T-helper 2 cell treated with Interferon-gamma antibody and Interleukin-4, amounts not matched to agents 5 μg/mL and 100 μg/mL, for 36 hours (primary cell): ENCODE results near the gene GMDS.

Experiments
- DNase-seq: peaks from one replicate; pipeline ENCODE4 v3.0.0; 2021; ENCODE audit warnings: low spot score
- H3K27ac Mint-ChIP-seq: one replicate; pipeline ENCODE4 v1.8.0; 2021; ENCODE audit warnings: mild to moderate bottlenecking, mixed read lengths
- H3K27me3 Mint-ChIP-seq: one replicate; pipeline ENCODE4 v1.8.0; 2021; ENCODE audit warnings: low read depth, mixed read lengths
- H3K36me3 Mint-ChIP-seq: one replicate; pipeline ENCODE4 v1.8.0; 2021; ENCODE audit warnings: low read depth, mixed read lengths
- H3K4me1 Mint-ChIP-seq: one replicate; pipeline ENCODE4 v1.8.0; 2021; ENCODE audit warnings: low read depth, mixed read lengths
- H3K4me3 Mint-ChIP-seq: one replicate; pipeline ENCODE4 v1.8.0; 2022; ENCODE audit warnings: mild to moderate bottlenecking, moderate library complexity, mixed read lengths
- H3K9me3 Mint-ChIP-seq: one replicate; pipeline ENCODE4 v1.8.0; 2021; ENCODE audit warnings: mixed read lengths

Gene GMDS

DNA sequence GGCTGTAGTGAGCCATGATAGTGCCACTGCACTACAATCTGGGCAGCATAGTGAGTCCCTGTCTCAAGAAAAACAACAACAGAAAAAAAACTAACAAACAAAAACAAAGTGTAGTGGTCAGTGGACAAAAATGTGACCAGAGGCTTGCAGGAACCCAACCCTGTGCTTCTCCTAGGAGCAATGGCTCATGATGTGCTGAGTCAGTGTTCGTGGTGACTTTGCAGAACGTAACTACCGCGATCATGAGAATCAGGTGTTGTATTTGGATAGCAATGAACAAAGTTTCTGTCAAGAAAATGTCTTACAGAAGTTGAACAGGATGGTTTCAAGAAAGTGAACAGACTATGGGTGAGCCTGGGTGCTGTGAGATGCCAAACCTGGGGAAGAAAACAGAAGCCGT is 654.2 kb downstream of the GMDS start:
- Mint-ChIP-seq H3K4me3 (no peak overlapping the region), H3K4me1 (peaks cover 2% of the 10 kb centered on the region), H3K27ac (no peak overlapping the region), H3K27me3 (peaks cover 29% of the 10 kb centered on the region), H3K36me3 (no peaks in the 10 kb centered on the region), H3K9me3 (no peaks in the 10 kb centered on the region)
- no peak for DNase-seq

DNA sequence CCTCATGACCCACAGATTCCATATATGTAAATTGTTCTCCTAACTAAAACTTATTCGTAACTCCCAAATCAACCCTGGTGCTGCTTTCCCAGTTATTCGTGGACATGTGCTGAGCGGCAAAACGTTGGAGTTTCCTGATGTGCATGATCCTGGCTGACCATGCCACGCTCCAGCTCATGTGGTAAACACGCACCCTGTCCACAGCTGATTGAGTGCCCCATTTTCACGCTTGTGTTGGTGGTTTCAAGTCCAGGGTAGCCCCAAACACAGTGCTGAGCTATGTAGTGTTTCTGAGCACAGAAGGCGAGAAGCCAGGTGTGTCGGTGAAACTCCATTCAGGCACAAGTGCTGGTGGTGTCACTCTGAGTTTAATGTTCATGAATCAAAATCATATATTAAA is 654.8 kb downstream of the GMDS start:
- Mint-ChIP-seq H3K27ac (no peak overlapping the region), H3K4me1 (no peaks in the 10 kb centered on the region), H3K36me3 (no peaks in the 10 kb centered on the region), H3K27me3 (peaks cover 25% of the 10 kb centered on the region), H3K4me3 (no peak overlapping the region), H3K9me3 (no peaks in the 10 kb centered on the region)
- no peak for DNase-seq

DNA sequence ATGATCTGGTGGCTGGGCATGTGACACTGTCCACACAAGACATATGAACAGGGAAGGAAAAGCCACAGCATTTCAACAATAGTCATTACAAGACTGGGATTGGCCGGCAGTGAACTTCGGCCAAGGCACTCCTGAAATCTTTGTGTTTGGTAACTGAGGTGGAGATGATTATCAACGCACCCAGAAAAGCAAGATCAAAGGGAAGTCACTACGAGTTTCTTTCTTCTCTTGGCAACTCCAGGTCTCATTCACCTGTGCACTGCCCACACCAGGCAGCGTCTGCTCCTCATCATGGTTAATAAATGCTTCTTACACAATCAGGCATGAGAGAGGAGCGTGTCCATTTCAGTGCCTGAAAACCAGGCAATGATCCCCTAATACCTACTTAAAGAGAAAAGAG is 656.2 kb downstream of the GMDS start:
- Mint-ChIP-seq H3K27ac (no peak overlapping the region), H3K9me3 (no peaks in the 10 kb centered on the region), H3K4me1 (no peaks in the 10 kb centered on the region), H3K27me3 (peaks cover 23% of the 10 kb centered on the region), H3K36me3 (no peaks in the 10 kb centered on the region), H3K4me3 (no peak overlapping the region)
- DNase-seq: no peak

DNA sequence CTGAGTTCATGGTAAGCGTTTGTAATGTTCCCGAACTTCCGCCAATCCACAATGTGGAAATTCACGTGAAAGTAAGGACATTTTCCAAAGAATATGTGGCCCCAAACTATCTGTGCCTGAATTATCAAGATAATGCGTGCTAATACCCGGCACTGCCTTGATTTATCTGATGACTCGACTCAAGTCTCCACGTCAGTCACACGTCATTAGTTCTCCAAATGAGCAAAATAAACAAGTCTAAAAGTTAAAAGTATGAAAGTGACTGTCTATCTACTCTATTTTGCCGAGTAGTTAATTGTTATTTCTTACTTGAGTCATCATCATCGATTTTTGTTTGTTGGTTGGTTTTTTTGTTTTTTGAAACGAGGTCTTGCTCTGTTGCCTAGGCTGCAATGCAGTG is 657.4 kb downstream of the GMDS start:
- H3K4me3 Mint-ChIP-seq: no peak overlapping the region
- no peaks in the 10 kb centered on the region for H3K9me3 Mint-ChIP-seq
- H3K27ac Mint-ChIP-seq: no peak overlapping the region
- peaks cover 16% of the 10 kb centered on the region for H3K27me3 Mint-ChIP-seq
- no peak for DNase-seq
- no peaks in the 10 kb centered on the region for H3K4me1 Mint-ChIP-seq
- no peaks in the 10 kb centered on the region for H3K36me3 Mint-ChIP-seq

DNA sequence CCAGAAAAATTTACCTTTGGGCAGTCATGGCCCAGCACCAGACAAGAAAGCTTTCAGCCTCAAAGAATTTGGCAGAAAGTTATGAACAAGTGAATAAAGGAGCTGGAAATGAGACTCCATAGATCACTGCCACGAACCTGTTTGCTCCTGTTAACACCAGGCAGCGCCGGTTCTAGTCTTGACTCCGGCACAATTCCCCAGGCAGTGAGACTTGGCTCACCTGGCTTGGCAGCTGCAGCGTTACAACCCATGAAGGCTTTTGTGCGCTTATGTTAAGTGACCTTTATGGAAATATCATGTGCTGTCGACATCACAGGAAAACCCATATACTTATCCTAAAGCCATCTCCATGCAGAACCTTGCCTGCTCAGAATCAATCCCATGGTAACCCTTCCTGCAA is 657.9 kb downstream of the GMDS start:
- DNase-seq: no peak
- H3K27ac Mint-ChIP-seq: no peak overlapping the region
- H3K36me3 Mint-ChIP-seq: no peaks in the 10 kb centered on the region
- H3K27me3 Mint-ChIP-seq: peaks cover 14% of the 10 kb centered on the region
- no peaks in the 10 kb centered on the region for H3K4me1 Mint-ChIP-seq
- H3K4me3 Mint-ChIP-seq: no peak overlapping the region
- H3K9me3 Mint-ChIP-seq: no peaks in the 10 kb centered on the region

DNA sequence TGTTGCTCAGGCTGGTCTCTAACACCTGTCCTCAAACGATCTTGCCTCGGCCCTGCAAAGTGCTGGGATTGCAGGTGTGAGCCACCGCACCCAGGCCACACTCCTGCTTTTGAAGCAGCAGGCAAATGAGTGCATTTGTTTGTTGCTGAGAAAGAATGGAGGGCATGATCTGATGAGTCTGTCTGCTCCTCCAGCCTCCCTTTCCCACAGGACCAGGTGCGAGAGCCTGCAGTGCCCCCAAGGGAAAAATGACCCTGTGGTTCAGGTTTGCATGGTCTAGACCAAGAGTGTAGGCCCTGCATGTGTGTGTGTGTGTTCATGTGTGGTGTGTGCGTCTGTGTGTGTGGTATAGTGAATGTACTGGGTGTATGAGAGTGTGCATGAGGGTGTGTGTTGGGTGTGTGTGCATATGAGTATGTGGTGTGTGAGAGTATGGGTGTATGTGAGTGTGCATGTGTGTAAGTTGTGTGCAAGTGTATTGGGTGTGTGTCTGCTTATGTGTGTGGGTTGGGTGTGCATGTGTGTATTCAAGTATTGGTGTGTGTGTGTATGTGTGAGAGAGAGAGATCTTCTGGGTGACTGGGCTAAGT is 658.4 kb downstream of the GMDS start:
- Mint-ChIP-seq H3K4me1 (no peaks in the 10 kb centered on the region), H3K9me3 (no peaks in the 10 kb centered on the region), H3K27me3 (peaks cover 12% of the 10 kb centered on the region)

DNA sequence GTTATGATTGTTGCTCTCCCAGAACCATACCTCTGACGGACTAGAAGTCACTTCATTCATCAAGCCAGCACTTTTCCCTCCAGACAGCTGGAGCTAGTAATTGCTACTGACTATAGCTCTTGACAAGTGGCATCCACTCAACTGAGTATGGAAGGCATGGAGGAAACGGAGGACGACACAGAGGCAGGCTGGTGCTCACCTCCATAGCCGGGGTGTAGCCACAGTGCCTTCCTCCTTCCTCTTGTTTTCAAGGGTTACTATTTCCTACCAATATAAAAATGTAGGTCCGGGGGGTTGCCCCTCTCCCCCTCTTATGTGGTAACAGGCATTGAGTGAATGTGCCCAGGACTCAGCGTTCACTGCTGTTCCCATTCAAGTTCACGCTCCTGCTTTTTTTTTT is 659.1 kb downstream of the GMDS start:
- H3K27me3 Mint-ChIP-seq: peaks cover 12% of the 10 kb centered on the region

More for the DNA sequence above, 658.4 kb downstream of the GMDS start:
- H3K27ac Mint-ChIP-seq: no peak overlapping the region
- DNase-seq: no peak
- no peak overlapping the region for H3K4me3 Mint-ChIP-seq
- H3K36me3 Mint-ChIP-seq: no peaks in the 10 kb centered on the region

DNA sequence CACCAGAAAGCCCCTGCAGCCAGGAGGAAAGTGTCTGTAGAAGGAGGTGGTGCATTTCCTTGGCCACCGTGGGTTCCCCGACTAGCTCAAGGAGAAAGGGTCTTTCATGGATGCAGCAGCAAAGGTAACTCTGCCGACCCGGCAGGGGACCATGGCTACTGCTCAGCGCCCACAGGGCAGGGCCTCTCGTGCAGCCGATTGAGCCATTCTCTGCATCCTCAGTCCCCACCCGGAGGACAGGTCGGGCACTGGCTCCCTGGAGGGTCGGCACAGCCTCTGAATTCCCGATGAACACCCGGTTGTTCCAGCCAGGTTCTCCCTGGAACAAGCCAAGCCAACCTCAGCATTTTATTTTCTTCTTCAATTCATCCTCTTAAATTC is 659.7 kb downstream of the GMDS start:
- peaks cover 12% of the 10 kb centered on the region for H3K27me3 Mint-ChIP-seq
- H3K27ac Mint-ChIP-seq: no peak overlapping the region
- no peak for DNase-seq
- no peak overlapping the region for H3K4me3 Mint-ChIP-seq
- H3K36me3 Mint-ChIP-seq: no peaks in the 10 kb centered on the region
- H3K9me3 Mint-ChIP-seq: no peaks in the 10 kb centered on the region
- H3K4me1 Mint-ChIP-seq: no peaks in the 10 kb centered on the region

More for the DNA sequence above, 659.1 kb downstream of the GMDS start:
- no peak for DNase-seq
- Mint-ChIP-seq H3K4me3 (no peak overlapping the region), H3K4me1 (no peaks in the 10 kb centered on the region), H3K27ac (no peak overlapping the region), H3K36me3 (no peaks in the 10 kb centered on the region), H3K9me3 (no peaks in the 10 kb centered on the region)

DNA sequence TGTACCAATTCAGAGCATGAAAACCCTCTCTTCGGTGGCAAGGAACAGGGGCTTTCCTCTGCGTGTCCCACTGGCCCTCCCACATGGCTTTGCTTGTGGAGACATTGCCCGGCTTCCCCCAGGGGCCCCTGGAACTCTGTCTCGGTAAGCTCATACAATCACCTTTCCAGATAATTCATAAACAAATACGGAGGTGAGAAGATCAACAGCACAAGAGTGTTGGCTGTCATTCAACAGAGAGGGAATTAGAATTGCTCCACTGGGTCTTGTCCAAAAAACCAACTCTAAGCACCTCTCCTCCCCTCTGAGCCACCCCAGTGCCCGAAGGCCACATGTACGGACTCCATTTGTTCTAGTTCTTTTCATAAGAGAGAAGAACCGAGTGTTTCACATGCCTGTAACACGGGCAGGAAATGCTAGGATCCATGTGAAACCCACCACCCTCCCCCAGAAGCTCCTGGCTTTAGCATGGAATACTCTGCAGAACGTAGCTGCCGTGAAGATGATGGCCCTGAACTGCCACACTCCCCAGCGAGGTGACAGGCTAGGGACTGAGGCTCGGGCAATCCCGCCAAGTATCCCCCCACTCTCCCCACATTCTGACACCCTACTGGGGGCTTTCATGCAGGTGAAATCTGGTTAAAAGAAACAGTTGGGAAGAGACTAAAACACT is 660.3 kb downstream of the GMDS start:
- Mint-ChIP-seq H3K4me3 (no peak overlapping the region), H3K27me3 (peaks cover 12% of the 10 kb centered on the region), H3K27ac (no peak overlapping the region)

DNA sequence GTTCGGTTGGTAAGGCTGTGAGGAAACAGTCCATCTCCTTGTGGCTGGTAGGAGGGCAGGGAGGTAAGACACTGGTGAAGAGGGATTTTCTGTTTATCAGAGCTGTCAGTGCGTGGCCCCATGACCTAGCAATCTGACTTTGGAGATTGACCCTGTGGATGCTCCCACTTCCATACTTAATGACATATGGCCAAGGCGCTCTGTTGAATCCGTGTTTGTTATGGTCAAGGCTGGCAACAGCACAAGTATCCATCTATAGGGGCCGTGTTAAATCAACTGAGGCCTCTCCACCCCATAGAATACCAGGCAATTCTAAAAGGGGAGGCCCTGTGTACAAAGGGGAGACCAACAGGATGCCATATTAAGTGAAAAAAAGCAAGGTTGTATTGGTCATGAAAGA is 661.3 kb downstream of the GMDS start:
- Mint-ChIP-seq H3K27me3 (peaks cover 7% of the 10 kb centered on the region), H3K27ac (no peak overlapping the region), H3K36me3 (no peaks in the 10 kb centered on the region), H3K4me1 (no peaks in the 10 kb centered on the region), H3K9me3 (no peaks in the 10 kb centered on the region), H3K4me3 (no peak overlapping the region)
- no peak for DNase-seq

More for the DNA sequence above, 660.3 kb downstream of the GMDS start:
- Mint-ChIP-seq H3K4me1 (no peaks in the 10 kb centered on the region), H3K9me3 (no peaks in the 10 kb centered on the region), H3K36me3 (no peaks in the 10 kb centered on the region)
- no peak for DNase-seq

DNA sequence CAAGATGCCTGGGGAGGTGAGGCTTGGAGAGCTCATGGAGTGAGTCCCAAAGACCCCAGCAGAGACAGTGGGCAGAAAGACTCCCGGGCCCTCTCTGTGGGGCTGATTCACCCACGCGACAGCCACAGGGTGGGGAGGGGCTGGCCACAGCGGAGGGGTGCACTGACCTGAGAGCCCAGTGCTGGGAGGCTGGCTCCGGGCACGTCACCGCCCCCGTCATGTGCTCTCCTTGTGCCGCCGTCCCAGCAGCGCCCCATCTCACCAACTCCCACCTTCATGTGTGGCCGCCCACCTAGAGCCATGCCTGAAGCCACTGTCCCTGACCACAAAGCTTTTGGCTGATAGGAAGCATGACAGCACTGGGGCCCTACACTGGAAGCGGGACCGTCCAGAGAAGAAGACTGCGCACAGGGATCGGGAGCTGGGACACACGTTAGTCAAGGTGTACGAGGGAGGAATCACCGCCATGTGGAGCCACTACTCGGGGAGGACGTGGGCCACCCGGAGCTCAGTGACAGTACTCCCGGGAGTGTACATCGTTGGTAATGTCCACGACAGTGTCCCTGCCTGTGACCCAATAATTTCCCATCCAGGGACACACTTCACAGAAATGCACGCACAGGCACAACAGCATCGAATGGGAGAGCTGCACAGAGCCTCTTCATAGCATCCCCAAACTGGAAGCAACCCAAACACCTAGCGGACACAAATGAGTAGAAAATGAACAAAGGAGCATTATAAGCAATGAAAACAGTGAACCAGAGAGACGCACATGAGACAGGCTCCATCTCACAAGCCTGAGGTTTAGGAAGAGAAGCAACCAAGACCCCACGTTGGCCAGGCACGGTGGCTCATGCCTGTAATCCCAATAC is 664.0 kb downstream of the GMDS start:
- H3K36me3 Mint-ChIP-seq: no peaks in the 10 kb centered on the region
- no peaks in the 10 kb centered on the region for H3K9me3 Mint-ChIP-seq
- H3K27ac Mint-ChIP-seq: no peak overlapping the region
- no peak for DNase-seq
- H3K4me3 Mint-ChIP-seq: no peak overlapping the region
- no peaks in the 10 kb centered on the region for H3K27me3 Mint-ChIP-seq
- H3K4me1 Mint-ChIP-seq: no peaks in the 10 kb centered on the region

DNA sequence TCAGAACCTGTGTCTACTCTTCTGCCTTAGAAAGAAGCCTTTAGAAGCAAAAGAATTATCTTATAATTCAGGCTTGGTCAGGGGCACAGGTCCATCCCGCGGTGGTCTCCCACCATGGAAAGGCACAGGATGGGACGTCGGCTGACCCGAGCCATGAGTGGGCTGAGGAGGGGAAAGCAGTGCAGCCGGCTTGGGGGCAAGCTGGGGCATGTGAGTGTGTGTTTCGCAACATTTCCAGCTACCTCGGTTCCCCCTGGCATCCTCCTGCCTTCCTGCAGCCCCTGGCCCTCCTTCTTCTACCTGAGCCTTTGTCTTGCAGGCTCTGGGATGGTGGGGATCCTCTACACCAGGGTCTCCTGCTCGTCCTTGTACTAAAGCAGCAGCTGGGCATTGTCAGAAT is 664.8 kb downstream of the GMDS start:
- Mint-ChIP-seq H3K9me3 (no peaks in the 10 kb centered on the region), H3K4me3 (no peak overlapping the region), H3K4me1 (no peaks in the 10 kb centered on the region), H3K27ac (no peak overlapping the region), H3K36me3 (no peaks in the 10 kb centered on the region), H3K27me3 (no peaks in the 10 kb centered on the region)
- no peak for DNase-seq

DNA sequence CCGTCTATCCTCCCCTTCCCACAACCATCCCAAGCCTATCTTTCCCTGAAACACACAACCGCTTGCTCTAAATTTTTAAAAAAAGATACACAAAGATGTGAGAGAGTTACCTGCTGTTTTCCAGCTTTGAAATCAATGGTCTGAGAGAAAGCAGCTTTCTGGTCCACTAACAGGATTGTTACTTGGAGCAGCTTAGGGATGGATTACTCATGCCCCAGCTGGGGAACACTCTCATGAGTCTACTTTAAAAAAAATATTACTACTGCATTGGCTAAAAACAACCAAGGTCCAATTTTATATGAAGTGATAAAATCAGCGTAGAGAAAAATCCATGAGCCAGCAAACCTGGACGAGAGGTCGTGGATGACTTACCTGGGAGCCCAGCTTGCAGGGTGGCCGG is 665.3 kb downstream of the GMDS start:
- Mint-ChIP-seq H3K27ac (no peak overlapping the region), H3K36me3 (no peaks in the 10 kb centered on the region), H3K4me3 (no peak overlapping the region), H3K4me1 (no peaks in the 10 kb centered on the region), H3K9me3 (no peaks in the 10 kb centered on the region), H3K27me3 (no peaks in the 10 kb centered on the region)
- no peak for DNase-seq

DNA sequence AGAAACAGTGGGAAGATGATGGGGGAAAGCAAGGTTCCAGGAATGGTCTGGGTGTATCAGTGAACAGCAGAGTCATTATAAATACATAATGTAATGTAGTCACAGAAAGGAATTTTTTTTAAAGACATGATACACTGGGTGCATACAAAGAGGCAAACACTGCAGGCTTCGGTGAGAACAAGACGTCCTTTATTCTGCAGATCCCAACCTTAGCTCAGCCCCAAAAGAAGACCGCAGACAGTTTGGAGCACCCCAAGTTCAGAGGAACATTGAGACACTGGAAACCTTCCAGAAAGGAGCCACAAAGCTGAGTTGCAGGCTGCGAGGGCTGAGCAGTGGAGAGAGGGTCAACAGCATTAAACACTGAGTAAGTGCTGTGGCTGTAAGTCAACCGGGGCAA is 666.3 kb downstream of the GMDS start:
- no peaks in the 10 kb centered on the region for H3K27me3 Mint-ChIP-seq
- no peaks in the 10 kb centered on the region for H3K4me1 Mint-ChIP-seq
- DNase-seq: no peak
- no peak overlapping the region for H3K27ac Mint-ChIP-seq
- H3K36me3 Mint-ChIP-seq: no peaks in the 10 kb centered on the region
- no peak overlapping the region for H3K4me3 Mint-ChIP-seq
- no peaks in the 10 kb centered on the region for H3K9me3 Mint-ChIP-seq
